Upper lobe of right lung (tissue), 1 donor: ENCODE results near the gene KAT6B. TPM values are rescaled to one million over a fixed set of nuclear protein-coding genes. Genes with fewer than 3 reads are reported as not detected.

Experiments
- ATAC-seq: fragments of 200-7000 bp; cut with Tn5 transposase; one replicate; pipeline ENCODE4 v1.9.1; 2020; ENCODE audit warnings: mild to moderate bottlenecking, moderate library complexity
- DNase-seq: peaks from one replicate; pipeline ENCODE4 v3.0.0-alpha.2; 2020
- H3K27ac ChIP-seq: fragments of 200-600 bp; one replicate; pipeline ENCODE4 v1.8.0; 2022
- H3K27me3 ChIP-seq: fragments of 200-600 bp; one replicate; pipeline ENCODE4 v1.8.0; 2022; ENCODE audit warnings: mild to moderate bottlenecking
- H3K36me3 ChIP-seq: fragments of 200-600 bp; one replicate; pipeline ENCODE4 v1.8.0; 2022
- H3K4me1 ChIP-seq: fragments of 200-600 bp; one replicate; pipeline ENCODE4 v1.8.0; 2022
- H3K4me3 ChIP-seq: fragments of 200-600 bp; one replicate; pipeline ENCODE4 v1.8.0; 2022; ENCODE audit warnings: mild to moderate bottlenecking
- H3K9me3 ChIP-seq: fragments of 200-600 bp; one replicate; pipeline ENCODE4 v1.8.0; 2022
- CTCF ChIP-seq: fragments of 200-600 bp; IDR thresholded peaks from one replicate; pipeline ENCODE4 v1.8.0; 2022; ENCODE audit warnings: antibody characterized with exemption
- intact Hi-C: fragments of 100-400 bp; cut with DNase I; formaldehyde crosslinking; loops from one replicate; pipeline ENCODE4 v1.11.0; 2022
- total RNA-seq: library from RNA; stranded (reverse); fragmentation: NEBNext Ultra II Directional; extraction: Animal tissue kit (Norgen Biotek cat#: 25700); gene quantifications from one replicate; pipeline ENCODE4 v1.2.1, GENCODE V29; 2021
- donor health status: DM: no; HTN: yes; CAD: no; lungs with severe emphysema.

KAT6B gene
- total RNA-seq, 1 donor from 2014 or later: 45.4 TPM

- H3K4me3 ChIP-seq: no peak overlapping the region
- no peak for ATAC-seq
- intact Hi-C loops: no loop called here
Observed at GRCh38 chr10:75008952-75009351, 182.6 kb downstream of the KAT6B start.

GRCh38 chr10:75009426-75009825 lies 183.0 kb downstream of the KAT6B start:
- intact Hi-C loops: no loop called here
- ATAC-seq (no peak), DNase-seq (no peak)
- Histone ChIP-seq H3K9me3 (no peaks in the 10 kb centered on the region), H3K27me3 (no peaks in the 10 kb centered on the region), H3K36me3 (no peaks in the 10 kb centered on the region), H3K27ac (peak overlapping the region; percentile 51), H3K4me1 (peaks cover 15% of the 10 kb centered on the region), H3K4me3 (no peak overlapping the region)
- TF ChIP-seq CTCF: no peak

More at GRCh38 chr10:75008952-75009351, 182.6 kb downstream of the KAT6B start:
- no peak for DNase-seq
- Histone ChIP-seq H3K27me3 (no peaks in the 10 kb centered on the region), H3K27ac (peak overlapping the region; percentile 51), H3K36me3 (no peaks in the 10 kb centered on the region), H3K9me3 (no peaks in the 10 kb centered on the region), H3K4me1 (peaks cover 10% of the 10 kb centered on the region)
- TF ChIP-seq CTCF: no peak

GRCh38 chr10:75010373-75010772 lies 184.0 kb downstream of the KAT6B start:
- Histone ChIP-seq H3K4me1 (peaks cover 19% of the 10 kb centered on the region), H3K9me3 (no peaks in the 10 kb centered on the region), H3K4me3 (no peak overlapping the region), H3K36me3 (no peaks in the 10 kb centered on the region), H3K27ac (no peak overlapping the region), H3K27me3 (no peaks in the 10 kb centered on the region)
- ATAC-seq: no peak
- TF ChIP-seq CTCF: no peak
- DNase-seq: no peak
- intact Hi-C loops: no loop called here

GRCh38 chr10:75011221-75011620 lies 184.8 kb downstream of the KAT6B start:
- Histone ChIP-seq H3K9me3 (no peaks in the 10 kb centered on the region), H3K36me3 (no peaks in the 10 kb centered on the region), H3K27me3 (no peaks in the 10 kb centered on the region), H3K4me3 (no peak overlapping the region), H3K27ac (no peak overlapping the region), H3K4me1 (peaks cover 24% of the 10 kb centered on the region)
- no peak for TF ChIP-seq CTCF
- no peak for ATAC-seq
- DNase-seq: no peak
- intact Hi-C loops: no loop called here

- H3K4me1 ChIP-seq: peaks cover 24% of the 10 kb centered on the region
- intact Hi-C loops: no loop called here
- ATAC-seq: peak; percentile 13
Observed at GRCh38 chr10:75012471-75012870, 186.1 kb downstream of the KAT6B start.

More at GRCh38 chr10:75012471-75012870, 186.1 kb downstream of the KAT6B start:
- TF ChIP-seq CTCF: no peak
- H3K36me3 ChIP-seq: no peaks in the 10 kb centered on the region
- no peak overlapping the region for H3K4me3 ChIP-seq
- no peaks in the 10 kb centered on the region for H3K9me3 ChIP-seq
- no peak for DNase-seq
- H3K27ac ChIP-seq: no peak overlapping the region
- no peaks in the 10 kb centered on the region for H3K27me3 ChIP-seq
